Smooth muscle cell (in vitro differentiated cells): ENCODE data around the gene INPP5A. TPM values are rescaled to one million over a fixed set of nuclear protein-coding genes. Genes with fewer than 3 reads are reported as not detected.

Source experiments
- DNase-seq: peaks from one replicate; lab custom pipeline; 2025; ENCODE audit not compliant: unreplicated experiment; lab: John Stamatoyannopoulos, UW
- H2AFZ ChIP-seq: fragments of 200-600 bp; sonication (generic); 2 replicates; pipeline ENCODE4 v1.6.0; 2016; ENCODE audit warnings: antibody characterized with exemption, low read depth, mild to moderate bottlenecking
- H3F3A ChIP-seq: fragments of 200-600 bp; sonication (generic); 2 replicates; pipeline ENCODE4 v1.6.0; 2017; ENCODE audit warnings: antibody characterized with exemption, low read depth
- H3K27ac ChIP-seq: fragments of 200-600 bp; sonication (generic); 2 replicates; pipeline ENCODE4 v1.5.1; 2016; ENCODE audit warnings: low read depth, mild to moderate bottlenecking
- H3K27me3 ChIP-seq: fragments of 200-600 bp; sonication (generic); 2 replicates; pipeline ENCODE4 v1.6.1; 2016; ENCODE audit warnings: low read depth, mild to moderate bottlenecking
- H3K36me3 ChIP-seq: fragments of 200-600 bp; sonication (generic); 2 replicates; pipeline ENCODE4 v1.5.1; 2016; ENCODE audit warnings: low read depth
- H3K4me1 ChIP-seq: fragments of 200-600 bp; sonication (generic); 2 replicates; pipeline ENCODE4 v1.5.1; 2016; ENCODE audit warnings: low read depth
- H3K4me2 ChIP-seq: fragments of 200-600 bp; sonication (generic); 2 replicates; pipeline ENCODE4 v1.6.0; 2016; ENCODE audit warnings: mild to moderate bottlenecking
- H3K4me3 ChIP-seq: fragments of 200-600 bp; sonication (generic); 2 replicates; pipeline ENCODE4 v1.5.1; 2016; ENCODE audit warnings: mild to moderate bottlenecking
- H3K79me2 ChIP-seq: fragments of 200-600 bp; sonication (generic); 2 replicates; pipeline ENCODE4 v1.6.0; 2016; ENCODE audit warnings: low read depth, mild to moderate bottlenecking
- H3K9ac ChIP-seq: fragments of 200-600 bp; sonication (generic); 2 replicates; pipeline ENCODE4 v1.6.0; 2016; ENCODE audit warnings: low read depth
- H3K9me3 ChIP-seq: fragments of 200-600 bp; sonication (generic); replicated peaks from 2 replicates; pipeline ENCODE4 v1.5.1; 2016; ENCODE audit warnings: low read depth
- H4K20me1 ChIP-seq: fragments of 200-600 bp; sonication (generic); 2 replicates; pipeline ENCODE4 v1.6.0; 2016; ENCODE audit warnings: low read depth
- WGBS: methylation state at CpG from one replicate; pipeline ENCODE4 v1.1.7; 2016; ENCODE audit warnings: low lambda C conversion rate; 5-methylcytosine and 5-hydroxymethylcytosine counted together
- polyA plus RNA-seq: library from polyadenylated mRNA; unstranded; fragments of >200 nt; fragmentation: Nextera tagmentation; extraction: Ambion mirVana; gene quantifications from 2 replicates; pipeline ENCODE4 v1.2.1, GENCODE V29; 2016
- total RNA-seq: library from RNA; depleted of rRNA; stranded (reverse); fragments of >200 nt; gene quantifications from 2 replicates; pipeline ENCODE4 v1.2.3, GENCODE V29; 2014
- TF ChIP-seq, protein P1 (sequence below): fragments of 200-600 bp; sonication (generic); IDR thresholded peaks from 2 replicates; pipeline ENCODE4 v1.5.1; 2017; ENCODE audit warnings: borderline replicate concordance, mild to moderate bottlenecking, antibody characterized with exemption; ENCODE audit not compliant: insufficient read depth, poor library complexity, severe bottlenecking

The INPP5A gene
- total and polyA plus RNA-seq, 2 experiments from 2014 or later, result 48.0 to 55.9 TPM

GRCh38 chr10:132562916-132563456, 25.4 kb downstream of the INPP5A start:
- H3K27ac ChIP-seq, result no peak overlapping the region
- no peaks in the 10 kb centered on the region for H3K27me3 ChIP-seq
- H3K9me3 ChIP-seq, result no peaks in the 10 kb centered on the region
- WGBS, result 97% methylated on average over 13 of the region's 14 CpGs
- DNase-seq, result no peak
- no peak overlapping the region for H3K4me3 ChIP-seq
- H4K20me1 ChIP-seq, result peaks cover 100% of the 10 kb centered on the region
- peaks cover 88% of the 10 kb centered on the region for H3K79me2 ChIP-seq
- H2AFZ ChIP-seq, result no peak overlapping the region
- no peaks in the 10 kb centered on the region for H3K36me3 ChIP-seq
- TF ChIP-seq, protein P1, sequence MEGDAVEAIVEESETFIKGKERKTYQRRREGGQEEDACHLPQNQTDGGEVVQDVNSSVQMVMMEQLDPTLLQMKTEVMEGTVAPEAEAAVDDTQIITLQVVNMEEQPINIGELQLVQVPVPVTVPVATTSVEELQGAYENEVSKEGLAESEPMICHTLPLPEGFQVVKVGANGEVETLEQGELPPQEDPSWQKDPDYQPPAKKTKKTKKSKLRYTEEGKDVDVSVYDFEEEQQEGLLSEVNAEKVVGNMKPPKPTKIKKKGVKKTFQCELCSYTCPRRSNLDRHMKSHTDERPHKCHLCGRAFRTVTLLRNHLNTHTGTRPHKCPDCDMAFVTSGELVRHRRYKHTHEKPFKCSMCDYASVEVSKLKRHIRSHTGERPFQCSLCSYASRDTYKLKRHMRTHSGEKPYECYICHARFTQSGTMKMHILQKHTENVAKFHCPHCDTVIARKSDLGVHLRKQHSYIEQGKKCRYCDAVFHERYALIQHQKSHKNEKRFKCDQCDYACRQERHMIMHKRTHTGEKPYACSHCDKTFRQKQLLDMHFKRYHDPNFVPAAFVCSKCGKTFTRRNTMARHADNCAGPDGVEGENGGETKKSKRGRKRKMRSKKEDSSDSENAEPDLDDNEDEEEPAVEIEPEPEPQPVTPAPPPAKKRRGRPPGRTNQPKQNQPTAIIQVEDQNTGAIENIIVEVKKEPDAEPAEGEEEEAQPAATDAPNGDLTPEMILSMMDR, result no peak
- H3K9ac ChIP-seq, result no peak overlapping the region
- no peak overlapping the region for H3K4me2 ChIP-seq
- H3K4me1 ChIP-seq, result no peaks in the 10 kb centered on the region
- peaks cover 4% of the 10 kb centered on the region for H3F3A ChIP-seq

- H3K4me1 ChIP-seq, result no peaks in the 10 kb centered on the region
- H3K9ac ChIP-seq, result no peak overlapping the region
- H4K20me1 ChIP-seq, result peaks cover 100% of the 10 kb centered on the region
- H3K4me3 ChIP-seq, result no peak overlapping the region
- no peaks in the 10 kb centered on the region for H3K36me3 ChIP-seq
- no peak overlapping the region for H3K4me2 ChIP-seq
- H3F3A ChIP-seq, result peaks cover 4% of the 10 kb centered on the region
- no peak overlapping the region for H2AFZ ChIP-seq
- no peaks in the 10 kb centered on the region for H3K27me3 ChIP-seq
- H3K79me2 ChIP-seq, result peaks cover 88% of the 10 kb centered on the region
- 87% methylated on average over 24 of the region's 24 CpGs for WGBS
- H3K27ac ChIP-seq, result no peak overlapping the region
- TF ChIP-seq, protein P1, result no peak
- no peaks in the 10 kb centered on the region for H3K9me3 ChIP-seq
- DNase-seq, result no peak
These were observed 26.1 kb downstream of the INPP5A start for GRCh38 chr10:132563485-132564248.

GRCh38 chr10:132564249-132564605, 26.6 kb downstream of the INPP5A start:
- Histone ChIP-seq H3K9ac (no peak overlapping the region), H3K27me3 (no peaks in the 10 kb centered on the region), H3K36me3 (no peaks in the 10 kb centered on the region), H3K4me2 (no peak overlapping the region), H3K79me2 (peaks cover 88% of the 10 kb centered on the region), H3K4me1 (no peaks in the 10 kb centered on the region), H3K9me3 (no peaks in the 10 kb centered on the region), H2AFZ (no peak overlapping the region), H3K4me3 (no peak overlapping the region), H3K27ac (no peak overlapping the region), H3F3A (peaks cover 4% of the 10 kb centered on the region), H4K20me1 (peaks cover 100% of the 10 kb centered on the region)
- DNase-seq, result no peak
- WGBS, result 93% methylated on average over 10 of the region's 10 CpGs
- TF ChIP-seq, protein P1, result no peak

- Histone ChIP-seq H3K79me2 (peaks cover 88% of the 10 kb centered on the region), H3K4me3 (no peak overlapping the region), H3K4me1 (no peaks in the 10 kb centered on the region), H3K27ac (no peak overlapping the region), H2AFZ (no peak overlapping the region), H3K27me3 (no peaks in the 10 kb centered on the region), H3K4me2 (no peak overlapping the region), H4K20me1 (peaks cover 100% of the 10 kb centered on the region), H3F3A (peaks cover 4% of the 10 kb centered on the region), H3K36me3 (no peaks in the 10 kb centered on the region), H3K9me3 (no peaks in the 10 kb centered on the region), H3K9ac (no peak overlapping the region)
- 91% methylated on average over 11 of the region's 11 CpGs for WGBS
- TF ChIP-seq, protein P1, result no peak
- no peak for DNase-seq
These were observed 27.1 kb downstream of the INPP5A start for GRCh38 chr10:132564690-132565089.
